GM06990 (cell line): Measurements from ENCODE around the gene PYGB.

Experiments
- DNase-seq: peaks from one replicate; pipeline ENCODE4 v3.0.0-alpha.2; 2011; ENCODE audit not compliant: insufficient read length; ENCODE audit errors: extremely low read depth
- H3K27me3 ChIP-seq: replicated peaks from 2 replicates; pipeline ENCODE4 v1.6.0; 2011; ENCODE audit warnings: low read length; ENCODE audit not compliant: control insufficient read depth, insufficient read depth
- H3K36me3 ChIP-seq: 2 replicates; pipeline ENCODE4 v1.5.1; 2011; ENCODE audit warnings: low read length; ENCODE audit not compliant: control insufficient read depth, insufficient read depth
- H3K4me3 ChIP-seq: replicated peaks from 2 replicates; pipeline ENCODE4 v1.5.1; 2011; ENCODE audit warnings: low read depth, mild to moderate bottlenecking, control low read depth, low read length
- TF ChIP-seq, protein P1 (sequence below): IDR thresholded peaks from 2 replicates; pipeline ENCODE4 v1.5.1; 2011; ENCODE audit warnings: low read length, control low read depth, mild to moderate bottlenecking, inconsistent platforms; ENCODE audit not compliant: insufficient read depth, poor library complexity, severe bottlenecking

The PYGB gene

DNA sequence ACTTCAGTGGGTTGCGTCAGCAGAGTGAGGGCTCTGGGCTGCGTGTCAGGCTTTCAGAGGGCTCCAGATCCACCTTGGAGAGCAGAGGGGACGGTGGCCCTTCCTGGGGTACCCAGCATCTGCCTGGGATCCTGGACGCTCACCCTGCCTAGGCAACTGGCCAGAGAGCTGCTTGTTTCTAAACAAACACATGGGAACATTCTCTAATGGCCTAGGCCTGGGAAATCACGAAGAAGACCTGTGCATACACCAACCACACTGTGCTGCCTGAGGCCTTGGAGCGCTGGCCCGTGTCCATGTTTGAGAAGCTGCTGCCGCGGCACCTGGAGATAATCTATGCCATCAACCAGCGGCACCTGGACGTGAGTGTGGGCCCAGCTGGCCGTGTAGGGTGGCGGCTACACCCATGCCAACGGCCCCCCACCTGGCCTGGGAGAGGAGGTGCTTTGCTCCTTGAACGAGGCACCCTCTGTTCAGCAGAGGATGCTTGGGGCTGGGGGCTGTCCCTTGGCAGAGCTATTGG lies 32.2 kb downstream of the PYGB start:
- DNase-seq: no peak
- TF ChIP-seq, protein P1, sequence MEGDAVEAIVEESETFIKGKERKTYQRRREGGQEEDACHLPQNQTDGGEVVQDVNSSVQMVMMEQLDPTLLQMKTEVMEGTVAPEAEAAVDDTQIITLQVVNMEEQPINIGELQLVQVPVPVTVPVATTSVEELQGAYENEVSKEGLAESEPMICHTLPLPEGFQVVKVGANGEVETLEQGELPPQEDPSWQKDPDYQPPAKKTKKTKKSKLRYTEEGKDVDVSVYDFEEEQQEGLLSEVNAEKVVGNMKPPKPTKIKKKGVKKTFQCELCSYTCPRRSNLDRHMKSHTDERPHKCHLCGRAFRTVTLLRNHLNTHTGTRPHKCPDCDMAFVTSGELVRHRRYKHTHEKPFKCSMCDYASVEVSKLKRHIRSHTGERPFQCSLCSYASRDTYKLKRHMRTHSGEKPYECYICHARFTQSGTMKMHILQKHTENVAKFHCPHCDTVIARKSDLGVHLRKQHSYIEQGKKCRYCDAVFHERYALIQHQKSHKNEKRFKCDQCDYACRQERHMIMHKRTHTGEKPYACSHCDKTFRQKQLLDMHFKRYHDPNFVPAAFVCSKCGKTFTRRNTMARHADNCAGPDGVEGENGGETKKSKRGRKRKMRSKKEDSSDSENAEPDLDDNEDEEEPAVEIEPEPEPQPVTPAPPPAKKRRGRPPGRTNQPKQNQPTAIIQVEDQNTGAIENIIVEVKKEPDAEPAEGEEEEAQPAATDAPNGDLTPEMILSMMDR: no peak
- H3K36me3 ChIP-seq: peaks cover 42% of the 10 kb centered on the region
- H3K4me3 ChIP-seq: no peak overlapping the region
- no peaks in the 10 kb centered on the region for H3K27me3 ChIP-seq

- Histone ChIP-seq H3K36me3 (peaks cover 48% of the 10 kb centered on the region), H3K4me3 (no peak overlapping the region; the same call in 1 of the 2 replicates), H3K27me3 (no peaks in the 10 kb centered on the region)
- TF ChIP-seq, protein P1: no peak
- no peak for DNase-seq
Measured at GRCh38 chr20:25280574-25281535, 33.0 kb downstream of the PYGB start.

- no peaks in the 10 kb centered on the region for H3K27me3 ChIP-seq
- no peak overlapping the region; the same call in 1 of the 2 replicates for H3K4me3 ChIP-seq
- TF ChIP-seq, protein P1: no peak
- peak; percentile 83 for DNase-seq
- H3K36me3 ChIP-seq: peaks cover 50% of the 10 kb centered on the region
Measured at GRCh38 chr20:25281541-25281991, 33.7 kb downstream of the PYGB start.

DNA sequence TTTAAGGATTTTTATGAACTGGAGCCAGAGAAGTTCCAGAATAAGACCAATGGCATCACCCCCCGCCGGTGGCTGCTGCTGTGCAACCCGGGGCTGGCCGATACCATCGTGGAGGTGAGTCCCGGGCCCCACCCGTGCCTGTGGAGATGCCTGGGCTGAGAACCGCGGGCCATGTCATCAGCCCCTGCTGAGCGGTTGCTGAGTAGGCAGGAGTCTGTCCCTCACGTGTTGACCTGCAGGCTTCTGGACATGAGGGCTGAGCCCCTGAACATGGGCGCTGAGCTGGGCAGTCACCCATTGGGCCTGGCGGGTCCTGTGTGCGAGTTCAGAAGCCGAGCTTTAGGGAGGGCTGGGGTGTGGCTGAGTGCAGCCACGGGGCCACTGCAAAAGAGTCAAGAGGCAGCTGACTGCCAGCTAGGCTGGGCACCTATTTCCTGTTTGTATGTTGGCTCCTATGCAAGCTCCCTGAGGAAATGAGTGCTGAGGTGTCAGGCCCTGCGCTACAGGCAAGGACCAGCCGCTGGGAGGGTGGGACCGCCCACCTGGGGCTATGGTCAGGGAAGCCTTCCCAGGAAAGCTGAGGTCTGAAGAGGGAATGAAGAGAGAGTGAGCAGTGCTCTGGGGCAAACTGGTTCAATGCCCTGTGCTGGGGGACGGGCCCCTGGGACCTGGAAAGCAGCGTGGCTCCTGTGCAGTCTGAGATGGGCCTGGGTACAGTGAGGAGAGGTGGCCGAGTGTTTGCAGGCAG lies 34.3 kb downstream of the PYGB start:
- TF ChIP-seq, protein P1: no peak
- Histone ChIP-seq H3K4me3 (no peak overlapping the region), H3K36me3 (peaks cover 50% of the 10 kb centered on the region), H3K27me3 (no peaks in the 10 kb centered on the region)
- DNase-seq: no peak

DNA sequence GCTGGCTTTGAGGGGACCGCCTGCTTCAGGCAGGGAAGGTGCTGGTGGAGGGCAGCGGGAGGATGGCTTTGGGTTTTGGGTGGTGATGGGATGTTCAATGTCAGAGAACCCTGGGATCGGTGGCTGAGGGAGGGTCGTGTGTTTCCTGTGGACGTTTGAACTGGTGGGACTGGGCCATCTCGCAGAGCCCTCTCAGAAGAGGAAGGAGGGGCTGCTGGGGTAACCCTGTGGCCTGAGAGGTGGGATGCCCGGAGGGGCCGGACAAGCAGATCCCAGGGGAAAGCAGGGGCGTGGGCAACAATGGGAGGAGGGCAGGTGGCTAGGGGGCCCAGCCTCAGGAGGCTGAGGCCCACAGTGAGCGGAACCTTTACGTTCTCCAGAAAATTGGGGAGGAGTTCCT lies 34.9 kb downstream of the PYGB start:
- Histone ChIP-seq H3K4me3 (no peak overlapping the region), H3K27me3 (no peaks in the 10 kb centered on the region), H3K36me3 (peaks cover 47% of the 10 kb centered on the region)
- no peak for DNase-seq
- TF ChIP-seq, protein P1: no peak
